ENCODE data around the gene PLCB1. TPM values are rescaled to one million over a fixed set of nuclear protein-coding genes. Genes with fewer than 3 reads are reported as not detected.

PLCB1 gene
- total RNA-seq, 1 donor from 2014 or later = 10.7 TPM

- H3K4me3 Mint-ChIP-seq (ENCODE audit: unreplicated experiment) = no peak overlapping the region
- FAIRE-seq = no peak
These were observed 501.3 kb downstream of the PLCB1 start for GRCh38 chr20:8633366-8633765.

GRCh38 chr20:8635048-8635572, 503.0 kb downstream of the PLCB1 start:
- TF ChIP-seq CTCF (IDR thresholded peaks at IDR 0.05; ENCODE audit: insufficient read depth, low read depth, low read length) (no peak), EZH2 (IDR thresholded peaks at IDR 0.05; ENCODE audit: insufficient read depth, low read length) (no peak)

More at GRCh38 chr20:8633366-8633765, 501.3 kb downstream of the PLCB1 start:
- H3K79me2 ChIP-seq (ENCODE audit: insufficient read depth, low read length) = no peaks in the 10 kb centered on the region
- Mint-ChIP-seq H3K27me3 (ENCODE audit: low read depth, unreplicated experiment) (no peaks in the 10 kb centered on the region), H3K9me3 (ENCODE audit: unreplicated experiment) (no peaks in the 10 kb centered on the region), H3K4me1 (ENCODE audit: low read depth, unreplicated experiment) (peaks cover 5% of the 10 kb centered on the region), H3K36me3 (ENCODE audit: low read depth, unreplicated experiment) (no peaks in the 10 kb centered on the region), H3K27ac (ENCODE audit: unreplicated experiment) (no peak overlapping the region)
- DNase-seq (ENCODE audit: low read depth) = peak; percentile 33
- no peak overlapping the region for H2AFZ ChIP-seq (ENCODE audit: low read depth, low read length)
- H3K27ac ChIP-seq (ENCODE audit: low read depth, low read length) = no peak overlapping the region
- H3K4me3 ChIP-seq (ENCODE audit: insufficient read depth, low read depth, low read length) = no peak overlapping the region
- no peaks in the 10 kb centered on the region for H4K20me1 ChIP-seq (ENCODE audit: insufficient read depth, low read length)
- H3K9ac ChIP-seq (ENCODE audit: low read length) = no peak overlapping the region
- peaks cover 4% of the 10 kb centered on the region for H3K4me1 ChIP-seq (ENCODE audit: insufficient read depth, low read length)
- no peaks in the 10 kb centered on the region for H3K36me3 ChIP-seq (ENCODE audit: insufficient read depth, low read length)
- H3K9me3 ChIP-seq (ENCODE audit: insufficient read depth, low read depth, low read length) = no peaks in the 10 kb centered on the region
- TF ChIP-seq CTCF (IDR thresholded peaks at IDR 0.05; ENCODE audit: insufficient read depth, low read depth, low read length) (no peak), EZH2 (IDR thresholded peaks at IDR 0.05; ENCODE audit: insufficient read depth, low read length) (no peak)
- no peaks in the 10 kb centered on the region for H3K27me3 ChIP-seq (ENCODE audit: insufficient read depth, low read length)
- peak overlapping the region; percentile 20 for H3K4me2 ChIP-seq (ENCODE audit: low read length)

GRCh38 chr20:8635837-8636236, 503.8 kb downstream of the PLCB1 start:
- no peak for DNase-seq (ENCODE audit: low read depth)
- Histone ChIP-seq H4K20me1 (ENCODE audit: insufficient read depth, low read length) (no peaks in the 10 kb centered on the region), H3K9me3 (ENCODE audit: insufficient read depth, low read depth, low read length) (no peaks in the 10 kb centered on the region), H3K4me1 (ENCODE audit: insufficient read depth, low read length) (peaks cover 4% of the 10 kb centered on the region), H3K9ac (ENCODE audit: low read length) (no peak overlapping the region), H3K79me2 (ENCODE audit: insufficient read depth, low read length) (no peaks in the 10 kb centered on the region), H3K27ac (ENCODE audit: low read depth, low read length) (no peak overlapping the region), H3K4me3 (ENCODE audit: insufficient read depth, low read depth, low read length) (no peak overlapping the region), H2AFZ (ENCODE audit: low read depth, low read length) (no peak overlapping the region), H3K27me3 (ENCODE audit: insufficient read depth, low read length) (no peaks in the 10 kb centered on the region), H3K4me2 (ENCODE audit: low read length) (no peak overlapping the region), H3K36me3 (ENCODE audit: insufficient read depth, low read length) (no peaks in the 10 kb centered on the region)
- TF ChIP-seq CTCF (IDR thresholded peaks at IDR 0.05; ENCODE audit: insufficient read depth, low read depth, low read length) (no peak), EZH2 (IDR thresholded peaks at IDR 0.05; ENCODE audit: insufficient read depth, low read length) (no peak)
- Mint-ChIP-seq H3K36me3 (ENCODE audit: low read depth, unreplicated experiment) (no peaks in the 10 kb centered on the region), H3K27me3 (ENCODE audit: low read depth, unreplicated experiment) (no peaks in the 10 kb centered on the region), H3K4me3 (ENCODE audit: unreplicated experiment) (no peak overlapping the region), H3K27ac (ENCODE audit: unreplicated experiment) (no peak overlapping the region), H3K4me1 (ENCODE audit: low read depth, unreplicated experiment) (peaks cover 14% of the 10 kb centered on the region), H3K9me3 (ENCODE audit: unreplicated experiment) (no peaks in the 10 kb centered on the region)
- FAIRE-seq = no peak

More at GRCh38 chr20:8635048-8635572, 503.0 kb downstream of the PLCB1 start:
- Histone ChIP-seq H3K4me1 (ENCODE audit: insufficient read depth, low read length) (peaks cover 4% of the 10 kb centered on the region), H2AFZ (ENCODE audit: low read depth, low read length) (no peak overlapping the region), H3K27ac (ENCODE audit: low read depth, low read length) (no peak overlapping the region), H3K27me3 (ENCODE audit: insufficient read depth, low read length) (no peaks in the 10 kb centered on the region), H3K9ac (ENCODE audit: low read length) (no peak overlapping the region), H3K9me3 (ENCODE audit: insufficient read depth, low read depth, low read length) (no peaks in the 10 kb centered on the region), H3K4me2 (ENCODE audit: low read length) (no peak overlapping the region), H3K36me3 (ENCODE audit: insufficient read depth, low read length) (no peaks in the 10 kb centered on the region), H4K20me1 (ENCODE audit: insufficient read depth, low read length) (no peaks in the 10 kb centered on the region), H3K79me2 (ENCODE audit: insufficient read depth, low read length) (no peaks in the 10 kb centered on the region), H3K4me3 (ENCODE audit: insufficient read depth, low read depth, low read length) (no peak overlapping the region)
- DNase-seq (ENCODE audit: low read depth) = no peak
- FAIRE-seq = no peak
- H3K36me3 Mint-ChIP-seq (ENCODE audit: low read depth, unreplicated experiment) = no peaks in the 10 kb centered on the region
- no peak overlapping the region for H3K27ac Mint-ChIP-seq (ENCODE audit: unreplicated experiment)
- peaks cover 7% of the 10 kb centered on the region for H3K4me1 Mint-ChIP-seq (ENCODE audit: low read depth, unreplicated experiment)
- no peak overlapping the region for H3K4me3 Mint-ChIP-seq (ENCODE audit: unreplicated experiment)
- H3K9me3 Mint-ChIP-seq (ENCODE audit: unreplicated experiment) = no peaks in the 10 kb centered on the region
- H3K27me3 Mint-ChIP-seq (ENCODE audit: low read depth, unreplicated experiment) = no peaks in the 10 kb centered on the region

Data from astrocyte (in vitro differentiated cells and primary cell).